GM19238 (cell line): ENCODE results near the gene NLRP12.
A peak's percentile ranks its signal among the peaks of the same experiment; 100 is the strongest.
"Not testable (repeated sequence)": the region's sequence is repeated elsewhere in the genome, so short reads cannot be mapped to it uniquely, and the experiment has no call there.

ENCODE experiments used
- DNase-seq: peaks from one replicate; pipeline ENCODE4 v3.0.0; 2011; ENCODE audit warnings: low spot score; ENCODE audit not compliant: insufficient read length

NLRP12 gene

GRCh38 chr19:53824134-53824611 is at the start of gene NLRP12:
Gene NLRP12, minus strand, starts transcription at chr19:53824314. Its CDS starts 140 bp downstream, at chr19:53824174.
- DNase-seq = no peak

GRCh38 chr19:53872762-53873161 is 48.6 kb upstream of the NLRP12 start:
- DNase-seq = no peak

- DNase-seq = no peak
These were observed 47.3 kb upstream of the NLRP12 start for GRCh38 chr19:53871454-53871853.

- DNase-seq = no peak
These were observed 46.4 kb upstream of the NLRP12 start for GRCh38 chr19:53870485-53870844.

- not testable (repeated sequence) for DNase-seq
These were observed 45.8 kb upstream of the NLRP12 start for GRCh38 chr19:53869805-53870484.

GRCh38 chr19:53868892-53869804 is 45.0 kb upstream of the NLRP12 start:
- peak; percentile 82 for DNase-seq

- no peak for DNase-seq
These were observed 44.2 kb upstream of the NLRP12 start for GRCh38 chr19:53868091-53868891.

- peak; percentile 93 for DNase-seq
These were observed 43.3 kb upstream of the NLRP12 start, which contains the start of gene MYADM for GRCh38 chr19:53867225-53868090. Gene MYADM, plus strand, starts transcription at chr19:53867883. Its CDS starts 5,647 bp downstream, at chr19:53873530.

- no peak for DNase-seq
These were observed 42.7 kb upstream of the NLRP12 start for GRCh38 chr19:53866865-53867224.

- peak; percentile 65 for DNase-seq
These were observed 42.1 kb upstream of the NLRP12 start for GRCh38 chr19:53865918-53866864.

GRCh38 chr19:53865523-53865917 is 41.4 kb upstream of the NLRP12 start:
- DNase-seq = no peak

GRCh38 chr19:53864308-53864836 is 40.3 kb upstream of the NLRP12 start:
- DNase-seq = no peak

- DNase-seq = no peak
These were observed 29.6 kb upstream of the NLRP12 start for GRCh38 chr19:53853707-53854106.

- no peak for DNase-seq
These were observed 25.1 kb upstream of the NLRP12 start for GRCh38 chr19:53849237-53849676.

- DNase-seq = no peak
These were observed 23.4 kb upstream of the NLRP12 start for GRCh38 chr19:53847555-53847954.

GRCh38 chr19:53844849-53845246 is 20.7 kb upstream of the NLRP12 start:
- no peak for DNase-seq

- not testable (repeated sequence) for DNase-seq
These were observed 16.8 kb upstream of the NLRP12 start for GRCh38 chr19:53840914-53841313.

GRCh38 chr19:53840241-53840640 is 16.1 kb upstream of the NLRP12 start:
- not testable (repeated sequence) for DNase-seq

GRCh38 chr19:53838446-53838845 is 14.3 kb upstream of the NLRP12 start:
- not testable (repeated sequence) for DNase-seq
